K562 (cell line): ENCODE measurements around the gene LTB4R2. TPM values are rescaled to one million over a fixed set of nuclear protein-coding genes. Genes with fewer than 3 reads are reported as not detected.

ENCODE experiments used
- ETV1 ChIP-seq: fragments of 450-650 bp; conservative IDR thresholded peaks from 2 replicates; pipeline ENCODE4 v1.6.1; 2016; ENCODE audit warnings: missing genetic modification characterization, control low read depth, low read depth, missing compliant biosample characterization
- GTF2A2 ChIP-seq: IDR thresholded peaks from 2 replicates; pipeline ENCODE4 v1.6.1; 2016; ENCODE audit warnings: mild to moderate bottlenecking, missing genetic modification characterization, missing compliant biosample characterization
- KAT2B ChIP-seq: IDR thresholded peaks from one replicate; pipeline ENCODE4 v1.6.1; 2012; ENCODE audit warnings: low read depth, mild to moderate bottlenecking, control low read depth, inconsistent platforms, low read length, moderate library complexity
- MEF2D ChIP-seq: conservative IDR thresholded peaks from 2 replicates; pipeline ENCODE4 v1.6.1; 2016; ENCODE audit warnings: low read depth, missing genetic modification characterization, missing compliant biosample characterization
- RBM25 ChIP-seq: fragments of 200-400 bp; formaldehyde crosslinking; IDR thresholded peaks from 2 replicates; pipeline ENCODE4 v1.6.1; 2018; ENCODE audit warnings: low read length, low read depth, moderate library complexity; ENCODE audit not compliant: severe bottlenecking
- ZNF143 ChIP-seq: sonication (generic); formaldehyde crosslinking; IDR thresholded peaks from 2 replicates; pipeline ENCODE4 v1.9.0; 2022; ENCODE audit warnings: mild to moderate bottlenecking, missing genetic modification reagents
- ZNF695 ChIP-seq: fragments of 450-650 bp; formaldehyde crosslinking; IDR thresholded peaks from 2 replicates; pipeline ENCODE4 v1.4.0; 2020; ENCODE audit warnings: mild to moderate bottlenecking, moderate library complexity
- polyA plus RNA-seq, 8 experiments: library from polyadenylated mRNA; depleted of rRNA in 4 of 8; stranded (reverse) in 5 of 8; unstranded in 3 of 8; fragments of >200 nt; fragmentation: Nextera tagmentation in 2 of 8; fragmentation: Illumina TruSeq in 1 of 8; extraction: Ambion mirVana in 2 of 8; extraction: Trizol in 1 of 8; gene quantifications; 2 replicates each; pipeline versions ENCODE4 v1.2.1 to v1.2.3, GENCODE V29; 2011 to 2014; ENCODE audit warnings: inconsistent platforms in 1 of 8, missing spikeins in 1 of 8
- total RNA-seq, 7 experiments: library from RNA; depleted of rRNA in 6 of 7; stranded (reverse); fragments of >200 nt in 6 of 7; fragmentation: Illumina TruSeq in 2 of 7; extraction: Trizol in 2 of 7; gene quantifications; 2 replicates each; pipeline versions ENCODE4 v1.2.1 to v1.2.3, GENCODE V29; 2011 to 2021; ENCODE audit warnings: low replicate concordance in 1 of 7
- TF ChIP-seq, protein P1 (sequence below): sonication (generic); formaldehyde crosslinking; IDR thresholded peaks from 2 replicates; pipeline ENCODE4 v1.8.0; 2023; ENCODE audit warnings: mild to moderate bottlenecking, missing genetic modification reagents
- TF ChIP-seq, protein P2 (sequence below), 2 experiments: fragments of 450-650 bp in 1 of 2; sonication (generic) in 1 of 2; formaldehyde crosslinking; conservative IDR thresholded peaks; 2 replicates each; pipeline versions ENCODE4 v1.4.0 to v1.8.1; 2020 to 2022; ENCODE audit warnings: mild to moderate bottlenecking in 1 of 2, missing genetic modification reagents in 1 of 2
- TF ChIP-seq, protein P3 (sequence below), 2 experiments: fragments of 150-350 bp in 1 of 2; IDR thresholded peaks; 2 replicates each; pipeline ENCODE4 v1.6.1; 2012 to 2016; ENCODE audit warnings: low read depth in 2 of 2, low read length in 2 of 2, mild to moderate bottlenecking in 1 of 2, moderate library complexity in 1 of 2
- TF ChIP-seq, protein P4 (sequence below): sonication (generic); formaldehyde crosslinking; IDR thresholded peaks from 2 replicates; pipeline ENCODE4 v1.8.0; 2022; ENCODE audit warnings: missing genetic modification reagents, mild to moderate bottlenecking, moderate library complexity, borderline replicate concordance

The LTB4R2 gene
- total and polyA plus RNA-seq, 9 of the 15 experiments (the other 6 are each of a cell fraction or from before 2014, with no cell fraction given): 0.03 to 11.6 (median 2.8) TPM; not detected in 1

DNA sequence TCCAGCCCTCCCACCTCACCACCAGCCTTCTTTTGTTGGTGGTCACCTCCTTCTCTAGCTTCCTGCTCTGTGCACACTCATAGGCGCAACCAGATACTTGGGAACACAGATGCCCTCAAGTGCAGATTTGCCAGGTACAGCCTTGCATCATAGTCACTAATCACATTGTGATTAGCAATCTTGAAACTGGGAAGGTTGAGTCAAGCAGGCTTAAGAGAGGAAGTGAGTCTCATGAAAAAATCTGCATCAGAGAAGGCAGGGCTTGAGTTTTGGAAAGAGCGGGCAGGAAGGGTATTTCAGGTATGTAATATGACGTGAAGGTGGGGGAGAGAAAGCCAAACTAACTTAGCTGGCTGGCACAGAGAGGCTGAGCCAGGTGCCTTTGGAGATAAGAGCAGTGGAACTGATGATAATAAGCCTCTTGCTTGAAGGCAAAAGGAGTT, 35.8 kb upstream of the LTB4R2 start (continued):
- TF ChIP-seq, protein P1, sequence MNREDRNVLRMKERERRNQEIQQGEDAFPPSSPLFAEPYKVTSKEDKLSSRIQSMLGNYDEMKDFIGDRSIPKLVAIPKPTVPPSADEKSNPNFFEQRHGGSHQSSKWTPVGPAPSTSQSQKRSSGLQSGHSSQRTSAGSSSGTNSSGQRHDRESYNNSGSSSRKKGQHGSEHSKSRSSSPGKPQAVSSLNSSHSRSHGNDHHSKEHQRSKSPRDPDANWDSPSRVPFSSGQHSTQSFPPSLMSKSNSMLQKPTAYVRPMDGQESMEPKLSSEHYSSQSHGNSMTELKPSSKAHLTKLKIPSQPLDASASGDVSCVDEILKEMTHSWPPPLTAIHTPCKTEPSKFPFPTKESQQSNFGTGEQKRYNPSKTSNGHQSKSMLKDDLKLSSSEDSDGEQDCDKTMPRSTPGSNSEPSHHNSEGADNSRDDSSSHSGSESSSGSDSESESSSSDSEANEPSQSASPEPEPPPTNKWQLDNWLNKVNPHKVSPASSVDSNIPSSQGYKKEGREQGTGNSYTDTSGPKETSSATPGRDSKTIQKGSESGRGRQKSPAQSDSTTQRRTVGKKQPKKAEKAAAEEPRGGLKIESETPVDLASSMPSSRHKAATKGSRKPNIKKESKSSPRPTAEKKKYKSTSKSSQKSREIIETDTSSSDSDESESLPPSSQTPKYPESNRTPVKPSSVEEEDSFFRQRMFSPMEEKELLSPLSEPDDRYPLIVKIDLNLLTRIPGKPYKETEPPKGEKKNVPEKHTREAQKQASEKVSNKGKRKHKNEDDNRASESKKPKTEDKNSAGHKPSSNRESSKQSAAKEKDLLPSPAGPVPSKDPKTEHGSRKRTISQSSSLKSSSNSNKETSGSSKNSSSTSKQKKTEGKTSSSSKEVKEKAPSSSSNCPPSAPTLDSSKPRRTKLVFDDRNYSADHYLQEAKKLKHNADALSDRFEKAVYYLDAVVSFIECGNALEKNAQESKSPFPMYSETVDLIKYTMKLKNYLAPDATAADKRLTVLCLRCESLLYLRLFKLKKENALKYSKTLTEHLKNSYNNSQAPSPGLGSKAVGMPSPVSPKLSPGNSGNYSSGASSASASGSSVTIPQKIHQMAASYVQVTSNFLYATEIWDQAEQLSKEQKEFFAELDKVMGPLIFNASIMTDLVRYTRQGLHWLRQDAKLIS (CRISPR knock-in tag): no peak
- TF ChIP-seq, protein P2, sequence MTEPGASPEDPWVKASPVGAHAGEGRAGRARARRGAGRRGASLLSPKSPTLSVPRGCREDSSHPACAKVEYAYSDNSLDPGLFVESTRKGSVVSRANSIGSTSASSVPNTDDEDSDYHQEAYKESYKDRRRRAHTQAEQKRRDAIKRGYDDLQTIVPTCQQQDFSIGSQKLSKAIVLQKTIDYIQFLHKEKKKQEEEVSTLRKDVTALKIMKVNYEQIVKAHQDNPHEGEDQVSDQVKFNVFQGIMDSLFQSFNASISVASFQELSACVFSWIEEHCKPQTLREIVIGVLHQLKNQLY (CRISPR knock-in tag; conservative IDR thresholded peaks at IDR 0.05): no peak
- TF ChIP-seq GTF2A2 (tag) (no peak), ZNF695 (CRISPR knock-in tag) (no peak), ZNF143 (no peak), MEF2D (tag) (no peak), ETV1 (tag) (no peak), KAT2B (no peak), RBM25 (no peak)
- TF ChIP-seq, protein P3, sequence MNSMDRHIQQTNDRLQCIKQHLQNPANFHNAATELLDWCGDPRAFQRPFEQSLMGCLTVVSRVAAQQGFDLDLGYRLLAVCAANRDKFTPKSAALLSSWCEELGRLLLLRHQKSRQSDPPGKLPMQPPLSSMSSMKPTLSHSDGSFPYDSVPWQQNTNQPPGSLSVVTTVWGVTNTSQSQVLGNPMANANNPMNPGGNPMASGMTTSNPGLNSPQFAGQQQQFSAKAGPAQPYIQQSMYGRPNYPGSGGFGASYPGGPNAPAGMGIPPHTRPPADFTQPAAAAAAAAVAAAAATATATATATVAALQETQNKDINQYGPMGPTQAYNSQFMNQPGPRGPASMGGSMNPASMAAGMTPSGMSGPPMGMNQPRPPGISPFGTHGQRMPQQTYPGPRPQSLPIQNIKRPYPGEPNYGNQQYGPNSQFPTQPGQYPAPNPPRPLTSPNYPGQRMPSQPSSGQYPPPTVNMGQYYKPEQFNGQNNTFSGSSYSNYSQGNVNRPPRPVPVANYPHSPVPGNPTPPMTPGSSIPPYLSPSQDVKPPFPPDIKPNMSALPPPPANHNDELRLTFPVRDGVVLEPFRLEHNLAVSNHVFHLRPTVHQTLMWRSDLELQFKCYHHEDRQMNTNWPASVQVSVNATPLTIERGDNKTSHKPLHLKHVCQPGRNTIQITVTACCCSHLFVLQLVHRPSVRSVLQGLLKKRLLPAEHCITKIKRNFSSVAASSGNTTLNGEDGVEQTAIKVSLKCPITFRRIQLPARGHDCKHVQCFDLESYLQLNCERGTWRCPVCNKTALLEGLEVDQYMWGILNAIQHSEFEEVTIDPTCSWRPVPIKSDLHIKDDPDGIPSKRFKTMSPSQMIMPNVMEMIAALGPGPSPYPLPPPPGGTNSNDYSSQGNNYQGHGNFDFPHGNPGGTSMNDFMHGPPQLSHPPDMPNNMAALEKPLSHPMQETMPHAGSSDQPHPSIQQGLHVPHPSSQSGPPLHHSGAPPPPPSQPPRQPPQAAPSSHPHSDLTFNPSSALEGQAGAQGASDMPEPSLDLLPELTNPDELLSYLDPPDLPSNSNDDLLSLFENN (IDR thresholded peaks at IDR 0.05; ENCODE audit: low read depth in 2 of 2, low read length in 2 of 2): no peak
- TF ChIP-seq, protein P4, sequence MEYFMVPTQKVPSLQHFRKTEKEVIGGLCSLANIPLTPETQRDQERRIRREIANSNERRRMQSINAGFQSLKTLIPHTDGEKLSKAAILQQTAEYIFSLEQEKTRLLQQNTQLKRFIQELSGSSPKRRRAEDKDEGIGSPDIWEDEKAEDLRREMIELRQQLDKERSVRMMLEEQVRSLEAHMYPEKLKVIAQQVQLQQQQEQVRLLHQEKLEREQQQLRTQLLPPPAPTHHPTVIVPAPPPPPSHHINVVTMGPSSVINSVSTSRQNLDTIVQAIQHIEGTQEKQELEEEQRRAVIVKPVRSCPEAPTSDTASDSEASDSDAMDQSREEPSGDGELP (CRISPR knock-in tag): no peak
